AG04449 (cell line): ENCODE data around the gene PROX1.

ENCODE experiments used
- CTCF ChIA-PET: fragments of 350-600 bp; formaldehyde crosslinking; extraction: SDS; loops from one replicate; lab custom pipeline; 2021; ENCODE audit warnings: antibody characterized with exemption; lab: Yijun Ruan, JAX
- POLR2A ChIA-PET: fragments of 400-600, 350-600 bp; formaldehyde crosslinking; extraction: SDS; loops from one replicate; lab custom pipeline; 2020; ENCODE audit warnings: antibody characterized with exemption, inconsistent platforms; lab: Yijun Ruan, JAX
- DNase-seq: peaks from one replicate; pipeline ENCODE4 v3.0.0-alpha.2; 2010; ENCODE audit warnings: low read depth, low spot score
- H3K4me3 ChIP-seq: 2 replicates; pipeline ENCODE4 v1.5.1; 2011; ENCODE audit warnings: low read depth, mild to moderate bottlenecking, control low read depth, low read length
- TF ChIP-seq, protein P1 (sequence below): IDR thresholded peaks from one replicate; pipeline ENCODE4 v1.5.1; 2011; ENCODE audit warnings: mild to moderate bottlenecking, moderate library complexity, low read length, control low read depth, inconsistent platforms; ENCODE audit not compliant: insufficient read depth; ENCODE audit errors: missing control alignments

The PROX1 gene

GRCh38 chr1:214029796-214030195 lies 42.0 kb downstream of the PROX1 start:
- ChIA-PET CTCF (no interaction called here), POLR2A (no interaction called here)
- TF ChIP-seq, protein P1, sequence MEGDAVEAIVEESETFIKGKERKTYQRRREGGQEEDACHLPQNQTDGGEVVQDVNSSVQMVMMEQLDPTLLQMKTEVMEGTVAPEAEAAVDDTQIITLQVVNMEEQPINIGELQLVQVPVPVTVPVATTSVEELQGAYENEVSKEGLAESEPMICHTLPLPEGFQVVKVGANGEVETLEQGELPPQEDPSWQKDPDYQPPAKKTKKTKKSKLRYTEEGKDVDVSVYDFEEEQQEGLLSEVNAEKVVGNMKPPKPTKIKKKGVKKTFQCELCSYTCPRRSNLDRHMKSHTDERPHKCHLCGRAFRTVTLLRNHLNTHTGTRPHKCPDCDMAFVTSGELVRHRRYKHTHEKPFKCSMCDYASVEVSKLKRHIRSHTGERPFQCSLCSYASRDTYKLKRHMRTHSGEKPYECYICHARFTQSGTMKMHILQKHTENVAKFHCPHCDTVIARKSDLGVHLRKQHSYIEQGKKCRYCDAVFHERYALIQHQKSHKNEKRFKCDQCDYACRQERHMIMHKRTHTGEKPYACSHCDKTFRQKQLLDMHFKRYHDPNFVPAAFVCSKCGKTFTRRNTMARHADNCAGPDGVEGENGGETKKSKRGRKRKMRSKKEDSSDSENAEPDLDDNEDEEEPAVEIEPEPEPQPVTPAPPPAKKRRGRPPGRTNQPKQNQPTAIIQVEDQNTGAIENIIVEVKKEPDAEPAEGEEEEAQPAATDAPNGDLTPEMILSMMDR, result no peak
- no peak overlapping the region for H3K4me3 ChIP-seq
- no peak for DNase-seq

DNA sequence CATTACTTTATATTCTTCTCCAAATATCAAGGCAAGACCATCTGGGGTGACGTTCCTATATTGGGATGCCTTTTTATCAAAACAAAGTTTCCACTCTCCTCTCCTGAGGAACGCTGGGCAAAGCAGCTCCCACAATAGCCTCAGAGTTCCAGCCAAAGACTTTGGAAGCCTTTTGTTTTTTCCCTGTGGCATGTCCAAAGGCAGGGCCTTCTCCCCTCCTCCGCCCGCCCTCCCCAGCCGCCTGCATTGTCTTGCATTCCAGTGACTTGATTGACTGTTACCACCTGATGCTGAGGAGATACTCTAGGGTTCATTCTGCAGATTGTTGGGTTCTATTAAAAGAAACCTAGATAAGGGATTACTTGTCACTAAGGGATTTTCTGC lies 43.5 kb downstream of the PROX1 start:
- DNase-seq, result no peak
- CTCF ChIA-PET, result no interaction called here

GRCh38 chr1:214037468-214037867 lies 49.7 kb downstream of the PROX1 start:
- no peak for DNase-seq
- POLR2A ChIA-PET, result no interaction called here
- CTCF ChIA-PET, result no interaction called here
- H3K4me3 ChIP-seq, result no peak overlapping the region
- TF ChIP-seq, protein P1, result no peak

More for the DNA sequence above, 43.5 kb downstream of the PROX1 start:
- H3K4me3 ChIP-seq, result no peak overlapping the region
- POLR2A ChIA-PET, result no interaction called here
- TF ChIP-seq, protein P1, result no peak

GRCh38 chr1:214039394-214040018 lies 51.7 kb downstream of the PROX1 start:
- POLR2A ChIA-PET, result no interaction called here
- no peak for DNase-seq
- CTCF ChIA-PET, result no interaction called here
- no peak overlapping the region for H3K4me3 ChIP-seq
- TF ChIP-seq, protein P1, result no peak

DNA sequence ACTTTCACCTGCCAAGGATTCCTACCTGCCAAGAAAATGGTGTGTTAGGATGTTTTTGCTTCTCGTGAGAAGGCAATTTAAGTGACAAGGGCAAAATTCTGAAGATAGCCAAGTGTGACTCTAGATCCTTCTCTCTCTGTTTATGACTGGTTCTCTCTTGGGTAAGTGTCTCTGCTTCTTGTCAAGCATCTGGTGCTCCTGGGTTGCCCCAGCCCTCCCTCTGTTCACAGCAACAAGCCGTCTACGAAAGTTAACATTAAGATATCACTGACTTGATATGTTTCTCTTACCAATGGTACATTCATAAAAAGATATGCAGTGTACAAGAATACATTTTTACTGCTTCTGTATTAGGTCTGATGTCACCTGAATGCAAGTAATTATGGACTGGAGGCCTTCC lies 55.4 kb downstream of the PROX1 start:
- CTCF ChIA-PET, result no interaction called here
- TF ChIP-seq, protein P1, result no peak
- no peak overlapping the region for H3K4me3 ChIP-seq
- DNase-seq, result no peak
- POLR2A ChIA-PET, result no interaction called here

DNA sequence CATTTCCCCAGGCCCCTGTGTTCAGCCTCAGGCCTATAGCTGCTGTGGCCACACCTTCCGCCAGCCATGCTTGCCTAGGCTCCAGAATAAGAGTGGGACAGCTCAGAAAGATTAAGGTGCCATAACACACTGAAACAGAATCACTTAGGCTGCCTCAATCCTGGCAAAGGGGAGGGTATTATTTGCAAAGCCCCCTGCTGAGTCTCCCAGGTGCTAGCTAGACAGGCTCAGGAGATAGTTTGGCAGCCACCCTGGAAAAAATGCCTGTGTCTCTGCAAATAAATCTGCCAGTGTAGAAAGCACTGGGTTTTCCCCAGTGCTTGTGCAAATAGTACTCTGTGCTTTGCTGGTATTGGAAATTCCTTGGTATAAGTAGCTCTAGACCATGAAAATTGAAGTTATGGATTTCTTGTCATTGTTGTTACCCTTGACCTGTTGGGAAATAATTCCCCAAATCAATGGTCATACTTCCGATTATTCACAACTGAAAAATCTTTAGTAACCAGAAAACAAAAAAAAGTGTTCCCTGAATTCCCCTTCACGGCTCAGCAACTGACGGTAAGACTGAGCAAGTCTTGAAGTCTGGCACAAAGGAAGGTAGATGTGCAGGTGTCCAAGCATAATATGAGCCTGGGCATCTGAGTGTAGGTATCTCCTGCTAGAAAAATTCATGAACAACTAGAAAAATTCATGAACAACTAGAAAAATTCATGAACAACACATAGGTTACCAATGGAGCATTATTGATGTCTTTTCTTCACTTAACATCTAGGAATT lies 56.9 kb downstream of the PROX1 start:
- TF ChIP-seq, protein P1, result no peak
- no peak overlapping the region for H3K4me3 ChIP-seq
- ChIA-PET CTCF (no interaction called here), POLR2A (no interaction called here)
- DNase-seq, result no peak
